Hepatocyte (in vitro differentiated cells): ENCODE measurements around the gene GRID2. TPM values are rescaled to one million over a fixed set of nuclear protein-coding genes. Genes with fewer than 3 reads are reported as not detected.
A peak's percentile ranks its signal among the peaks of the same experiment; 100 is the strongest.

Experiments
- DNase-seq: peaks from one replicate; pipeline ENCODE4 v3.0.0-alpha.2; 2016; ENCODE audit warnings: low spot score
- H2AFZ ChIP-seq: fragments of 200-600 bp; sonication (generic); 2 replicates; pipeline ENCODE4 v1.6.0; 2016; ENCODE audit warnings: antibody characterized with exemption, mild to moderate bottlenecking
- H3K27ac ChIP-seq: fragments of 200-600 bp; sonication (generic); 2 replicates; pipeline ENCODE4 v1.5.1; 2016; ENCODE audit warnings: mild to moderate bottlenecking
- H3K27me3 ChIP-seq: fragments of 200-600 bp; sonication (generic); 2 replicates; pipeline ENCODE4 v1.6.1; 2016
- H3K36me3 ChIP-seq: fragments of 200-600 bp; sonication (generic); replicated peaks from 2 replicates; pipeline ENCODE4 v1.5.1; 2016; ENCODE audit warnings: low read depth; ENCODE audit not compliant: insufficient read depth
- H3K4me1 ChIP-seq: fragments of 200-600 bp; sonication (generic); 2 replicates; pipeline ENCODE4 v1.5.1; 2016; ENCODE audit warnings: mild to moderate bottlenecking, moderate library complexity; ENCODE audit not compliant: insufficient read depth
- H3K4me2 ChIP-seq: fragments of 200-600 bp; sonication (generic); 2 replicates; pipeline ENCODE4 v1.6.0; 2016
- H3K4me3 ChIP-seq: fragments of 200-600 bp; sonication (generic); 2 replicates; pipeline ENCODE4 v1.5.1; 2016; ENCODE audit warnings: mild to moderate bottlenecking
- H3K79me2 ChIP-seq: fragments of 200-600 bp; sonication (generic); 2 replicates; pipeline ENCODE4 v1.6.0; 2017; ENCODE audit warnings: mild to moderate bottlenecking
- H3K9me2 ChIP-seq: fragments of 200-600 bp; sonication (generic); replicated peaks from 2 replicates; pipeline ENCODE4 v1.6.0; 2017; ENCODE audit warnings: mild to moderate bottlenecking; ENCODE audit not compliant: insufficient read depth
- H3K9me3 ChIP-seq: fragments of 200-600 bp; sonication (generic); 2 replicates; pipeline ENCODE4 v1.5.1; 2016; ENCODE audit warnings: low read depth, mild to moderate bottlenecking
- H4K20me1 ChIP-seq: fragments of 200-600 bp; sonication (generic); 2 replicates; pipeline ENCODE4 v1.6.0; 2016; ENCODE audit warnings: mild to moderate bottlenecking; ENCODE audit not compliant: insufficient read depth, poor library complexity, severe bottlenecking
- EZH2 ChIP-seq: fragments of 200-600 bp; sonication (generic); IDR thresholded peaks from 2 replicates; pipeline ENCODE4 v1.6.1; 2016; ENCODE audit warnings: antibody characterized with exemption, mild to moderate bottlenecking, borderline replicate concordance
- EZH2phosphoT487 ChIP-seq: fragments of 200-600 bp; sonication (generic); IDR thresholded peaks from one replicate; pipeline ENCODE4 v1.6.1; 2018; ENCODE audit warnings: antibody characterized with exemption, mild to moderate bottlenecking, low read depth, moderate library complexity; ENCODE audit not compliant: unreplicated experiment, severe bottlenecking
- WGBS: methylation state at CpG from one replicate; pipeline ENCODE4 v1.1.6; 2016; ENCODE audit warnings: low lambda C conversion rate; ENCODE audit errors: missing lambda C conversion rate; 5-methylcytosine and 5-hydroxymethylcytosine counted together
- polyA plus RNA-seq: library from polyadenylated mRNA; unstranded; fragments of >200 nt; fragmentation: Nextera tagmentation; extraction: Ambion mirVana; gene quantifications from 2 replicates; pipeline ENCODE4 v1.2.1, GENCODE V29; 2016
- total RNA-seq: library from RNA; depleted of rRNA; stranded (reverse); fragments of >200 nt; gene quantifications from 2 replicates; pipeline ENCODE4 v1.2.3, GENCODE V29; 2014
- TF ChIP-seq, protein P1 (sequence below): fragments of 200-600 bp; sonication (generic); IDR thresholded peaks from 2 replicates; pipeline ENCODE4 v1.5.1; 2016; ENCODE audit warnings: antibody characterized with exemption, mild to moderate bottlenecking; ENCODE audit not compliant: poor library complexity

Gene GRID2
- total RNA-seq = 2.4 and 3.5 TPM in 2 replicates
- 0.11 and 0.53 TPM in 2 replicates for polyA plus RNA-seq

DNA sequence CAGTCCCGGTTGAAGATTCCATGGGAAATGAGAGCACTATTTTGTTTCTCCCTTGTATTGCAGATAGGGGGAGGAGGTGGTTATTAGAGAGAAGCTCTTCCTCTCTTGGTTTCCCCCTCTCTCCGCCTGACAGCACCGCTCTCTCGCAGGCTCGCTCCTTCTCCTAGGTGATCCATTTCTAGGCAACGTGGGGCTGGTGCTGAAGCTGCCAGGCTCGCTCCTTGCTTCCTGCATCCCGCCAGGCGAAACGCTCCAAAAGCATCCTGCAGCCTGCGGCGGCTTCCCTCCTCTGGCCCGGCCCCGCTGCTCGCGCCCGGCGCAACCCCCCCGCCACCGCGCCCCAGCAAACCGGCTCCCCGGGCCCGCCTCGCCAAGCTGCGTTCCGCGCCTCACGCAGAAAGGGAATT, at the start of gene GRID2:
Gene GRID2, plus strand, starts transcription at position 346 of the 407 bp plus-strand sequence.
- peak; percentile 38 for DNase-seq
- 3% methylated on average over 16 of the region's 29 CpGs for WGBS
- H2AFZ ChIP-seq = peak within 1 kb of the TSS; percentile 65

DNA sequence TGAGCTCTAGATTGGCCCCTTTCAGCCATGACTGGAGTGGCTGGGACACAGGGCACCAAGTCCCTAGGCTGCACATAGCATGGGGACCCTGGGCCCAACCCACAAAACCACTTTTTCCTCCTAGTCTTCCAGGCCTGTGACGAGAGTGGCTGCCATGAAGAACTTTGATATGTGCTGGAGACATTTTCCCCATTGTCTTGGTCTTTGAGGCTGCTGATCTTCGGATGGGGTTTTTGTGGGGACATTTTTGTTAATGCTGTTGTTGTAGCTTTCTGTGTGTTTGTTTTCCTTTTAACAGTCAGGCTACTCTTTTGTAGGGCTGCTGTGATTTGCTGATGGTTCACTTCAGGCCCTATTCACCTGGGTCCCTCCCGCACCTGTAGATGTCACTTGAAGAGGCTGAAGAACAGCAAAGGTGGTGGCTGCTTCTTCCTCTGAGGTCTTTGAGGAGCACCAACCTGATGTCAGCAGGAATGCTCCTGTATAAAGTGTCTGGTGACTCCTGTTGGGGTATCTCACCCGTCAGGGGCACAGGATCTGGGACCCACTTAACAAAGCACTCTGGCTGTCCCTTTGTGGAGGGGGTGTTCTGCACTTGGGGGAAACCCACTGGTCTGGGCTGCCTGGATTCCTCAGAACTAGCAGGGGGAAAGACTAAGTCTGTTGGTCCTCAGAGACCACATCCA, 49.6 kb upstream of the GRID2 start:
- Histone ChIP-seq H3K9me2 (no peaks in the 10 kb centered on the region), H3K36me3 (no peaks in the 10 kb centered on the region), H3K9me3 (no peaks in the 10 kb centered on the region), H3K27ac (no peak overlapping the region), H3K27me3 (no peaks in the 10 kb centered on the region), H3K4me2 (no peak overlapping the region), H3K79me2 (no peaks in the 10 kb centered on the region), H3K4me3 (no peak overlapping the region), H3K4me1 (no peaks in the 10 kb centered on the region), H2AFZ (no peak overlapping the region), H4K20me1 (no peaks in the 10 kb centered on the region)
- TF ChIP-seq EZH2 (no peak), EZH2phosphoT487 (no peak)
- TF ChIP-seq, protein P1, sequence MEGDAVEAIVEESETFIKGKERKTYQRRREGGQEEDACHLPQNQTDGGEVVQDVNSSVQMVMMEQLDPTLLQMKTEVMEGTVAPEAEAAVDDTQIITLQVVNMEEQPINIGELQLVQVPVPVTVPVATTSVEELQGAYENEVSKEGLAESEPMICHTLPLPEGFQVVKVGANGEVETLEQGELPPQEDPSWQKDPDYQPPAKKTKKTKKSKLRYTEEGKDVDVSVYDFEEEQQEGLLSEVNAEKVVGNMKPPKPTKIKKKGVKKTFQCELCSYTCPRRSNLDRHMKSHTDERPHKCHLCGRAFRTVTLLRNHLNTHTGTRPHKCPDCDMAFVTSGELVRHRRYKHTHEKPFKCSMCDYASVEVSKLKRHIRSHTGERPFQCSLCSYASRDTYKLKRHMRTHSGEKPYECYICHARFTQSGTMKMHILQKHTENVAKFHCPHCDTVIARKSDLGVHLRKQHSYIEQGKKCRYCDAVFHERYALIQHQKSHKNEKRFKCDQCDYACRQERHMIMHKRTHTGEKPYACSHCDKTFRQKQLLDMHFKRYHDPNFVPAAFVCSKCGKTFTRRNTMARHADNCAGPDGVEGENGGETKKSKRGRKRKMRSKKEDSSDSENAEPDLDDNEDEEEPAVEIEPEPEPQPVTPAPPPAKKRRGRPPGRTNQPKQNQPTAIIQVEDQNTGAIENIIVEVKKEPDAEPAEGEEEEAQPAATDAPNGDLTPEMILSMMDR = no peak
- WGBS = 79% methylated on average over 4 of the region's 4 CpGs
- no peak for DNase-seq

More for the DNA sequence above, at the start of gene GRID2:
- Histone ChIP-seq H3K9me3 (no peaks in the 10 kb centered on the region), H3K4me1 (no peaks in the 10 kb centered on the region), H3K27ac (no peak within 1 kb of the TSS), H3K27me3 (peaks cover 74% of the 10 kb centered on the region), H3K9me2 (no peaks in the 10 kb centered on the region), H4K20me1 (no peaks in the 10 kb centered on the region), H3K79me2 (no peaks in the 10 kb centered on the region), H3K4me2 (peak within 1 kb of the TSS; percentile 95), H3K4me3 (peak within 1 kb of the TSS; percentile 45), H3K36me3 (no peaks in the 10 kb centered on the region)
- TF ChIP-seq EZH2 (no peak), EZH2phosphoT487 (no peak)
- TF ChIP-seq, protein P1 = peak; percentile 20

DNA sequence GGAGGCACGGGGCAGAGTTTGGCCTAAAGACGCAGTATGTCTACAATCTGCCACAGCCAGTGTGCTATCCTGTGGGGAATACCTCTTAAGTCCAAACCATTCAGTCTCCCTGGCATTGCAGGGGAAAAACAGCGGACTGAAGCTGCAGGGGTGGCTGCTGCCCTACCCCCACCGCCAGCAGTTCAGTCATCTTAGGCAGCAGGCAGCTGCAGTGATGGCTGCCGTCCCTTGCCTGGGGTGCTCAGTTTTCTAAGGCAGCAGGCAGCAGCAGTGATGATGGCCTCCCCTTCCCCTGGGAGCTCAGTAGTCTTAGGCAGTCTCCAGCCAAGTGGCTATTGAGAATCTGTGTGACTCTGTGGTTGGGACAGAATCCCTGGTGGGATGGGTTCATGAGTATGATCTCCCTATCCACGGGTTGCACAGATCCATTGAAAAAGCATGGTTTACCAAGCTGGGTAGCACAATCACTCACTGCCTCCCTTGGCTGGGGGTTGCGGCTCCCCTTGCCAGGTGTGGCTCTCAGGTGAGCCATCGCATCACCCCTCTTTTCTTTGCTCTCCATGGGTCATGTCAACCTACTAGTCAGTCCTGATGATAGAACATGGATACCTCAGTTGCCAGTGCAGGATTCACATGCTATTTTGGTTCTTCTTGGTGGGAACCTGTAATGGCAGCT, 48.9 kb upstream of the GRID2 start:
- Histone ChIP-seq H3K4me3 (no peak overlapping the region), H3K4me2 (no peak overlapping the region), H3K36me3 (no peaks in the 10 kb centered on the region), H4K20me1 (no peaks in the 10 kb centered on the region), H3K4me1 (no peaks in the 10 kb centered on the region), H3K9me2 (no peaks in the 10 kb centered on the region), H3K27me3 (no peaks in the 10 kb centered on the region), H3K27ac (no peak overlapping the region), H2AFZ (no peak overlapping the region), H3K79me2 (no peaks in the 10 kb centered on the region), H3K9me3 (no peaks in the 10 kb centered on the region)
- no peak for DNase-seq
- no peak for TF ChIP-seq EZH2
- TF ChIP-seq, protein P1 = no peak
- no peak for TF ChIP-seq EZH2phosphoT487
- WGBS = 82% methylated on average over 8 of the region's 8 CpGs
